Neural cell (in vitro differentiated cells): Measurements from ENCODE around the gene SETBP1. TPM values are rescaled to one million over a fixed set of nuclear protein-coding genes. Genes with fewer than 3 reads are reported as not detected.

ENCODE experiments used
- H2AFZ ChIP-seq: fragments of 200-600, 300-800 bp; sonication (generic), shearing (Covaris generic); 2 replicates; pipeline ENCODE4 v1.6.0; 2014; ENCODE audit warnings: low read depth, mild to moderate bottlenecking, antibody characterized with exemption, low read length, moderate library complexity
- H3F3A ChIP-seq: fragments of 200-600 bp; shearing (Covaris generic); 2 replicates; pipeline ENCODE4 v1.6.1; 2016; ENCODE audit warnings: mild to moderate bottlenecking, moderate library complexity, mixed read lengths, antibody characterized with exemption, low read length; ENCODE audit not compliant: insufficient read depth, poor library complexity, severe bottlenecking
- H3K27ac ChIP-seq: fragments of 200-600, 300-800 bp; sonication (generic), shearing (Covaris generic); 2 replicates; pipeline ENCODE4 v1.5.1; 2014; ENCODE audit warnings: mild to moderate bottlenecking, low read length, moderate library complexity
- H3K27me3 ChIP-seq: fragments of 300-800, 200-600 bp; sonication (generic), shearing (Covaris generic); 2 replicates; pipeline ENCODE4 v1.6.0; 2014; ENCODE audit warnings: mild to moderate bottlenecking, low read depth, low read length, moderate library complexity; ENCODE audit not compliant: insufficient read depth
- H3K36me3 ChIP-seq: fragments of 300-800, 200-600 bp; sonication (generic), shearing (Covaris generic); 2 replicates; pipeline ENCODE4 v1.5.1; 2014; ENCODE audit warnings: mild to moderate bottlenecking, antibody characterized with exemption, low read length, moderate library complexity; ENCODE audit not compliant: insufficient read depth
- H3K4me2 ChIP-seq: fragments of 300-800, 200-600 bp; sonication (generic), shearing (Covaris generic); 2 replicates; pipeline ENCODE4 v1.6.0; 2014; ENCODE audit warnings: mild to moderate bottlenecking, low read length
- H3K4me3 ChIP-seq: fragments of 300-800, 200-600 bp; sonication (generic), shearing (Covaris generic); 2 replicates; pipeline ENCODE4 v1.5.1; 2014; ENCODE audit warnings: mild to moderate bottlenecking, low read length, moderate library complexity
- H3K79me2 ChIP-seq: fragments of 200-600 bp; shearing (Covaris generic); replicated peaks from 2 replicates; pipeline ENCODE4 v1.6.0; 2014; ENCODE audit warnings: mild to moderate bottlenecking, low read length, moderate library complexity; ENCODE audit not compliant: insufficient read depth
- H3K9ac ChIP-seq: fragments of 300-800, 200-600 bp; sonication (generic), shearing (Covaris generic); 2 replicates; pipeline ENCODE4 v1.6.1; 2016; ENCODE audit warnings: mild to moderate bottlenecking, low read length, mixed read lengths
- H3K9me2 ChIP-seq: fragments of 200-600 bp; shearing (Covaris generic); 2 replicates; pipeline ENCODE4 v1.6.1; 2016; ENCODE audit warnings: mild to moderate bottlenecking, low read length, mixed read lengths; ENCODE audit not compliant: insufficient read depth
- H3K9me3 ChIP-seq: fragments of 200-600, 300-800 bp; sonication (generic), shearing (Covaris generic); 2 replicates; pipeline ENCODE4 v1.6.1; 2016; ENCODE audit warnings: mild to moderate bottlenecking, mixed run types, low read length, moderate library complexity, mixed read lengths
- H4K20me1 ChIP-seq: fragments of 200-600 bp; shearing (Covaris generic); 2 replicates; pipeline ENCODE4 v1.6.1; 2016; ENCODE audit warnings: mild to moderate bottlenecking, mixed run types; ENCODE audit not compliant: insufficient read depth
- EP300 ChIP-seq: fragments of 450-650 bp; conservative IDR thresholded peaks from 2 replicates; pipeline ENCODE4 v1.6.1; 2014; ENCODE audit warnings: antibody characterized with exemption, mild to moderate bottlenecking, moderate library complexity; ENCODE audit not compliant: poor library complexity, severe bottlenecking
- EZH2 ChIP-seq: fragments of 200-600, 300-800 bp; shearing (Covaris generic), sonication (generic); IDR thresholded peaks from 2 replicates; pipeline ENCODE4 v1.6.1; 2014; ENCODE audit warnings: antibody characterized with exemption, low read length, borderline replicate concordance, mild to moderate bottlenecking; ENCODE audit not compliant: insufficient read depth, poor library complexity, severe bottlenecking
- MXI1 ChIP-seq: fragments of 450-650 bp; conservative IDR thresholded peaks from 2 replicates; pipeline ENCODE4 v1.6.1; 2014; ENCODE audit warnings: antibody characterized with exemption, mild to moderate bottlenecking; ENCODE audit not compliant: poor library complexity, severe bottlenecking
- POLR2AphosphoS5 ChIP-seq: IDR thresholded peaks from 2 replicates; pipeline ENCODE4 v1.6.1; 2012
- RAD21 ChIP-seq: fragments of 450-650 bp; conservative IDR thresholded peaks from 2 replicates; pipeline ENCODE4 v1.6.1; 2014; ENCODE audit warnings: antibody characterized with exemption, mild to moderate bottlenecking, moderate library complexity
- SMC3 ChIP-seq: fragments of 450-650 bp; conservative IDR thresholded peaks from 2 replicates; pipeline ENCODE4 v1.6.1; 2014; ENCODE audit warnings: antibody characterized with exemption, mild to moderate bottlenecking, moderate library complexity; ENCODE audit not compliant: poor library complexity
- TAF1 ChIP-seq: IDR thresholded peaks from 2 replicates; pipeline ENCODE4 v1.6.1; 2012; ENCODE audit warnings: low read depth
- polyA plus RNA-seq: library from polyadenylated mRNA; depleted of rRNA; stranded (reverse); fragments of >200 nt; gene quantifications from 2 replicates; pipeline ENCODE4 v1.2.3, GENCODE V29; 2014
- TF ChIP-seq, protein P1 (sequence below): IDR thresholded peaks from 2 replicates; pipeline ENCODE4 v1.6.1; 2012; ENCODE audit warnings: borderline replicate concordance
- TF ChIP-seq, protein P2 (sequence below): fragments of 450-650 bp; IDR thresholded peaks from 2 replicates; pipeline ENCODE4 v1.5.1; 2014; ENCODE audit warnings: antibody characterized with exemption, mild to moderate bottlenecking, moderate library complexity; ENCODE audit not compliant: poor library complexity, severe bottlenecking

Gene SETBP1
- polyA plus RNA-seq, 1 donor from 2014 or later, result 13.7 TPM

DNA sequence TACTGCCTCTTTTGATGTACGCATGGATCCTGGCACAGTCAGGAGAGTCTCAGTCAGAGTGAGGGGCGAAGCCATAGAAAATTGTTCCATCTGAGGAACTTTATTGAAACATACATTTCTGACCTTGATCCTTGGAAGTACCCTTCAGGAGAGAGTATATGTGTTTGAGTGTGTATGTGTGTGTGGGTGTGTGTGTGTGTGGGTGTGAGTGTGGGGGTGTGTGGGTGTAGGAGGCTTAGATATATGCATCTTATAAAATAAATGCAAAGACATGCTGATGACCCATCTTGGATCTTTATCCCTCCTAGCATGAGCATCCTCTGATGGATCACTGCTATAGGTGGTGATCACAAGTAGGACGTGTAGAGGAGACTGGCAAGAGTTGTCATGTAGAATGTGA, 93.5 kb downstream of the SETBP1 start:
- no peak overlapping the region for H3K4me2 ChIP-seq
- TF ChIP-seq EP300 (no peak), TAF1 (no peak), RAD21 (no peak), MXI1 (no peak), EZH2 (no peak), SMC3 (no peak), POLR2AphosphoS5 (no peak)
- TF ChIP-seq, protein P1, sequence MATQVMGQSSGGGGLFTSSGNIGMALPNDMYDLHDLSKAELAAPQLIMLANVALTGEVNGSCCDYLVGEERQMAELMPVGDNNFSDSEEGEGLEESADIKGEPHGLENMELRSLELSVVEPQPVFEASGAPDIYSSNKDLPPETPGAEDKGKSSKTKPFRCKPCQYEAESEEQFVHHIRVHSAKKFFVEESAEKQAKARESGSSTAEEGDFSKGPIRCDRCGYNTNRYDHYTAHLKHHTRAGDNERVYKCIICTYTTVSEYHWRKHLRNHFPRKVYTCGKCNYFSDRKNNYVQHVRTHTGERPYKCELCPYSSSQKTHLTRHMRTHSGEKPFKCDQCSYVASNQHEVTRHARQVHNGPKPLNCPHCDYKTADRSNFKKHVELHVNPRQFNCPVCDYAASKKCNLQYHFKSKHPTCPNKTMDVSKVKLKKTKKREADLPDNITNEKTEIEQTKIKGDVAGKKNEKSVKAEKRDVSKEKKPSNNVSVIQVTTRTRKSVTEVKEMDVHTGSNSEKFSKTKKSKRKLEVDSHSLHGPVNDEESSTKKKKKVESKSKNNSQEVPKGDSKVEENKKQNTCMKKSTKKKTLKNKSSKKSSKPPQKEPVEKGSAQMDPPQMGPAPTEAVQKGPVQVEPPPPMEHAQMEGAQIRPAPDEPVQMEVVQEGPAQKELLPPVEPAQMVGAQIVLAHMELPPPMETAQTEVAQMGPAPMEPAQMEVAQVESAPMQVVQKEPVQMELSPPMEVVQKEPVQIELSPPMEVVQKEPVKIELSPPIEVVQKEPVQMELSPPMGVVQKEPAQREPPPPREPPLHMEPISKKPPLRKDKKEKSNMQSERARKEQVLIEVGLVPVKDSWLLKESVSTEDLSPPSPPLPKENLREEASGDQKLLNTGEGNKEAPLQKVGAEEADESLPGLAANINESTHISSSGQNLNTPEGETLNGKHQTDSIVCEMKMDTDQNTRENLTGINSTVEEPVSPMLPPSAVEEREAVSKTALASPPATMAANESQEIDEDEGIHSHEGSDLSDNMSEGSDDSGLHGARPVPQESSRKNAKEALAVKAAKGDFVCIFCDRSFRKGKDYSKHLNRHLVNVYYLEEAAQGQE, result no peak
- TF ChIP-seq, protein P2, sequence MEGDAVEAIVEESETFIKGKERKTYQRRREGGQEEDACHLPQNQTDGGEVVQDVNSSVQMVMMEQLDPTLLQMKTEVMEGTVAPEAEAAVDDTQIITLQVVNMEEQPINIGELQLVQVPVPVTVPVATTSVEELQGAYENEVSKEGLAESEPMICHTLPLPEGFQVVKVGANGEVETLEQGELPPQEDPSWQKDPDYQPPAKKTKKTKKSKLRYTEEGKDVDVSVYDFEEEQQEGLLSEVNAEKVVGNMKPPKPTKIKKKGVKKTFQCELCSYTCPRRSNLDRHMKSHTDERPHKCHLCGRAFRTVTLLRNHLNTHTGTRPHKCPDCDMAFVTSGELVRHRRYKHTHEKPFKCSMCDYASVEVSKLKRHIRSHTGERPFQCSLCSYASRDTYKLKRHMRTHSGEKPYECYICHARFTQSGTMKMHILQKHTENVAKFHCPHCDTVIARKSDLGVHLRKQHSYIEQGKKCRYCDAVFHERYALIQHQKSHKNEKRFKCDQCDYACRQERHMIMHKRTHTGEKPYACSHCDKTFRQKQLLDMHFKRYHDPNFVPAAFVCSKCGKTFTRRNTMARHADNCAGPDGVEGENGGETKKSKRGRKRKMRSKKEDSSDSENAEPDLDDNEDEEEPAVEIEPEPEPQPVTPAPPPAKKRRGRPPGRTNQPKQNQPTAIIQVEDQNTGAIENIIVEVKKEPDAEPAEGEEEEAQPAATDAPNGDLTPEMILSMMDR, result no peak
- no peaks in the 10 kb centered on the region for H3F3A ChIP-seq
- no peaks in the 10 kb centered on the region for H4K20me1 ChIP-seq
- H3K9ac ChIP-seq, result no peak overlapping the region
- no peak overlapping the region for H2AFZ ChIP-seq
- no peaks in the 10 kb centered on the region for H3K27me3 ChIP-seq
- H3K27ac ChIP-seq, result no peak overlapping the region
- H3K79me2 ChIP-seq, result peaks cover 51% of the 10 kb centered on the region
- no peaks in the 10 kb centered on the region for H3K9me2 ChIP-seq
- no peaks in the 10 kb centered on the region for H3K36me3 ChIP-seq
- no peak overlapping the region for H3K4me3 ChIP-seq
- H3K9me3 ChIP-seq, result no peaks in the 10 kb centered on the region

DNA sequence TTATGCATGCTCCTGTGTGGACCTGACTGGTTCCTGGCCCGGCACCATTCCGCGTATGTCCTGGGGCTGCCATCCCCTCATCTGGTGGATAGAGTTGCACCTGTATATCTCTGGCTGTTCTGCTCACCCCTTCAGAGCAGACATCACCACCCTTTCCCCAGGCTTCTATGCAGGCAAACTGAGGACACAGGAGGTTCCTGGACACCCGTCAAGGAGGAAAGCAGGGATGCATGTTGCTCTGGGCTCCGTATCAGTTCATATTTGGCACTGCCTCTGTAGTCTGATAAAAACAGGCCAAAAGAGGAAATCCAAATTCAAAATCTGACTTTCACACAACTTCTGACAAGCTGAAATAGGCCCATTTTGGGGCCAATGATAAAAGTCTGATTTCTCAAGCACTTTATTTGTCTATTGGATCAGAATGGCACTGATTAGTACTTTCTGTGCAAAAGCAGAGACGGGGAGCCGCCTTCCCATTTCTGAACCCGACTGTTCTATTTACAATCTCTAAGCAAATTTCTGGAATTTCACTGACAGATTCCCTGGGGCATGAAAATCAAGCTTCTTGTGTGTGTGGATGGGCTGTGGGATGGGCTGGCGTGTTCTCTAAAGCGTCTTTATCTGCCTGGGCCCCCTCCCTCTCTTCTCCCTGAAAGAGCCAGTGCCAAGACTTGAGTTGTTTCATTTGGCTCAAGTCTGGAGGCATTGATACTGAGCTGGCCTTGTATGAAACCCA, 96.9 kb downstream of the SETBP1 start:
- no peak overlapping the region for H3K9ac ChIP-seq
- no peaks in the 10 kb centered on the region for H3F3A ChIP-seq
- H3K36me3 ChIP-seq, result no peaks in the 10 kb centered on the region
- H3K27ac ChIP-seq, result no peak overlapping the region
- peaks cover 59% of the 10 kb centered on the region for H3K79me2 ChIP-seq
- no peaks in the 10 kb centered on the region for H4K20me1 ChIP-seq
- H3K27me3 ChIP-seq, result no peaks in the 10 kb centered on the region
- H3K9me2 ChIP-seq, result no peaks in the 10 kb centered on the region
- H3K9me3 ChIP-seq, result no peaks in the 10 kb centered on the region
- no peak overlapping the region for H2AFZ ChIP-seq
- H3K4me2 ChIP-seq, result no peak overlapping the region
- TF ChIP-seq, protein P1, result no peak
- TF ChIP-seq EZH2 (no peak), SMC3 (no peak), TAF1 (no peak), POLR2AphosphoS5 (no peak), RAD21 (no peak), MXI1 (no peak), EP300 (no peak)
- TF ChIP-seq, protein P2, result no peak
- no peak overlapping the region for H3K4me3 ChIP-seq
